Measurements from ENCODE around the gene NCAN.

NCAN gene

DNA sequence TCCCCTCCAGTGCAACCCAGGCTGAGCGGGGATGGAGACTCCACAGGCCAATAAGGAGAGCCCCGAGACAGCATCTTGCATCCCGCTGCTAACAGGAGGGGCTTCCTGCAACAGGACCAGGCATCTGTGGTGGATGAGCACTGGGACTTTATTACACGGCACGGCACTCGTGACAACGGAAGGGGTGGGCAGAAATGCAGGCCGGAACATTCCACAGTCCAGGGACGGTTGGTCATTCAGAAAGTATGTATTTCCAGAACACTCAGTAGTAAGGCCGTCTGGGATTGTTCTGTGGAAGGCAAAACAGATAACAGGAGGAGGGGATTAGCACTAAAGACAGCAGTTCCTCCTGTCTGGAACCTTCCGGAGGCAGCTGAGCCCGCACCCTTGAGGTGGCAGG is 64.6 kb downstream of the NCAN start:
- TF ChIP-seq, protein P1, sequence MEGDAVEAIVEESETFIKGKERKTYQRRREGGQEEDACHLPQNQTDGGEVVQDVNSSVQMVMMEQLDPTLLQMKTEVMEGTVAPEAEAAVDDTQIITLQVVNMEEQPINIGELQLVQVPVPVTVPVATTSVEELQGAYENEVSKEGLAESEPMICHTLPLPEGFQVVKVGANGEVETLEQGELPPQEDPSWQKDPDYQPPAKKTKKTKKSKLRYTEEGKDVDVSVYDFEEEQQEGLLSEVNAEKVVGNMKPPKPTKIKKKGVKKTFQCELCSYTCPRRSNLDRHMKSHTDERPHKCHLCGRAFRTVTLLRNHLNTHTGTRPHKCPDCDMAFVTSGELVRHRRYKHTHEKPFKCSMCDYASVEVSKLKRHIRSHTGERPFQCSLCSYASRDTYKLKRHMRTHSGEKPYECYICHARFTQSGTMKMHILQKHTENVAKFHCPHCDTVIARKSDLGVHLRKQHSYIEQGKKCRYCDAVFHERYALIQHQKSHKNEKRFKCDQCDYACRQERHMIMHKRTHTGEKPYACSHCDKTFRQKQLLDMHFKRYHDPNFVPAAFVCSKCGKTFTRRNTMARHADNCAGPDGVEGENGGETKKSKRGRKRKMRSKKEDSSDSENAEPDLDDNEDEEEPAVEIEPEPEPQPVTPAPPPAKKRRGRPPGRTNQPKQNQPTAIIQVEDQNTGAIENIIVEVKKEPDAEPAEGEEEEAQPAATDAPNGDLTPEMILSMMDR (conservative IDR thresholded peaks at IDR 0.05): no peak
- no peak overlapping the region for H3K27ac ChIP-seq

DNA sequence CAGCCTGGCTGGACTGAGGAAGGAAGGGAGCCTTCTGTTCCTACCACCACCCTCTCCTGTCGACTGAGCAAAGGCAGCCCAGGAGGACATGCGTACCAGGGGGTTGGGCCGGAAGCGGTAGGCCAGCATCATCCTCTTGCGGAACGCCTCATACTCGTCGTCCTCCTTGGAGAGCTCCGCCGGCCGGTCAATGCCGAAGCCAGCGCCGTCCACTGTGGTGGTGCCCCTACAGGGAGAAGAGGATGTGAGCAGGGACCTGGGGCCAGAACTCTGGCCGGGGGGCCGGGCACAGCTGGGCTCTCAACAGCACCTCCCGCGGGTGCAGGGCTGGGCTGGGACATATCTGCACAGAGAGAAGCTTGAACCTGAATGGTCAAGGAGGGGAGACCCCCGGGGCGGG is 65.1 kb downstream of the NCAN start:
- H3K27ac ChIP-seq: no peak overlapping the region

DNA sequence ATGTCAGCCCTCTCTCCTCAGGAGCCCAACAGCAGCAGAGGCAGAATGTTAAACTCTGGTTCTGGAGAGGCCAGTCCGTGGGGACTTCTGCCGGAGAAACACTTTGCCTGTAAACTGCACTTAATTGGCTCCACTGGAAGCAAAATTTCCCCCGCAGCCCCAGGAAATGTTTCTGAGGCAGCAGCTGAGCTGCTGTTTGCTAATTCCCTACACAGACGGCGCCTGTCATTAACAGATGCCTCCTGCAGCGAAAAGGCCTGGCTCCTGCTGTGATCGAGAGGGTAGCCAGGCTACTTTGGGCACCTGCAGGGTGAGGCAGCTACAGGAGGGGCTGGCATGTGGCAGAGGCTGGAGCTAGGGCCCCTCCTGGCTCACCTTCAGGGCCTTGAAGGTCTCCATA is 66.6 kb downstream of the NCAN start:
- H3K27ac ChIP-seq: no peak overlapping the region
- TF ChIP-seq, protein P1 (conservative IDR thresholded peaks at IDR 0.05): no peak

More for the DNA sequence above, 65.1 kb downstream of the NCAN start:
- TF ChIP-seq, protein P1 (conservative IDR thresholded peaks at IDR 0.05): no peak

DNA sequence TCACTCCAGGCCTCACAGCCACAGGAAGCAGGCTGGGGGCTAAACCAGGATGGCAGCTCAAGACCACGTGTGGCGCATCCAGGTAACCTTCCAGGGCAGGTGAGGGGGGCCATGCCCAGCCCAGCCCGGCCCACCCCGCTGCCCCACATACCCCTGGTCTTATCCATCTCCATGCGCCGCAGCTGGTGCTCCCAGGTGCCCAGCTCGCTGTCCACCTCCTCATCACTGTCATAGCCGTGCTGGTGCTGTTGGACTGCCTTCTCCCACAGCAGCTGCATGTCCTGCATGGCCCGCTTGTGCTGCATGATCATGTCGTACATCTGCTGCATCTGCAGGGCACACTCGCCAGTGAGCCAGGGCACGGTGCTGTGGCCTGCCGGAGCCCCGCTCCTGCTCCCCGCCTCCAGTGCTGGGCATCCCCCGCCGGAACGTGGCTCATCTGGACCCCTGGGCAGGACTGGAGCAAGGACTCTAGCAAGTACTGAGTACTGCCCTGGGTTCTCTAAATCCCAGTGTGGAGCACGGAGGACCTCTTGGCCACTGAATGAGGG is 67.4 kb downstream of the NCAN start:
- H3K27ac ChIP-seq: no peak overlapping the region
- TF ChIP-seq, protein P1 (conservative IDR thresholded peaks at IDR 0.05): no peak

DNA sequence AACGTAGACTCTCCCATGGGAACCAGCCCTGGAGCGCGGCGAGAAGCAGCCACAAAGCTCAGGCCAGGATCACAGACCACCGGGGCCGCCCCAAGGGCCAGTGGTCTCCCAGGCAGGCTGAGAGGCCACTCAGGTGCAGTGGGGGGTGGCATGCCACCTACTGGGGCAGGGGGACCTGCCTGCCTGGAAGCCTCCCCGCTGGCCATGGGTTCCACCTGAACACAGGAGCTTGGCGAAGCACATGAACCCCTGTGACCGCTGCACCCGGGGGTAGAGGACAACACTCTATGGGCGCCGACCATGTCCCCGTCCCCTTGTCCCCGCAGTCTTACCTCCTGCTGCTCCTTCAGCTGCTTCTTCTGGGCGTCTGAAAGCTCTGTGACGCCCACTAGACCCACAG is 68.1 kb downstream of the NCAN start:
- TF ChIP-seq, protein P1 (conservative IDR thresholded peaks at IDR 0.05): no peak
- no peak overlapping the region for H3K27ac ChIP-seq

DNA sequence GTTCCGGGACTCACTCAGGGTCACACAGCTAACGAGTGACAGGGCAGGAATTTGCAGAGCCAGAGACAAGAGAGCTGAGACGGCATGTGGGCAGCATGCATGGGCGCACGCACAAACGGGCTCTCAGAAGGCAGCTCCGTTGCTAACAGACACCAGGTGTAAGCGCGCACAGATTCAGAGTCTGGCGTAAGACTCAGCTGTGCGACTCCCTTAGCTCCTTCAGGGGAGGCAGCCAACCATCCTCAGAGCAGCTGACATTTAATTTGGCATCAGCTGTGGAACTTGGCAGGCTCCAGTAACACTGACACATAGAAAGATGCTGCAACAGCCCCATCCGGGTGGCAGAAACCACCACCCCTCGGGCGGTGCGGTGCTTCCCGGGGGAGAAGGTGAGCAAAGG is 68.8 kb downstream of the NCAN start:
- TF ChIP-seq, protein P1 (conservative IDR thresholded peaks at IDR 0.05): no peak

DNA sequence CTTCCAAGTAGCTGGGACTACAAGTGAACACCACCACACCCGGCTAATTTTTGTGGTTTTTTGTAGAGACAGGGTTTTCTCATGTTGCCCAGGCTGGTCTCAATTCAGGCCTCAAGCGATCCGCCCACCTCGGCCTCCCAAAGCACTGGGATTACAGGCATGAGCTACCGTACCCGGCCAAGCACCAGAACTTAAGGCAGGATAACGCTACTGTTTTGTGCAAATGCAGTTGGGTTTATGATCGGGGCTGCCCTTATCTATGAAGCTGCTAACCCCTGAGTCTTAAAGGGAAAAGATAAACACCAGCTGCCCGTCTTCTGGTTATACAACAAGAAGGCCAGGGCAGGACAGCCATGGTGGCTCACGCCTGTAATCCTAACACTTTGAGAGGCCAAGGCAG is 73.9 kb downstream of the NCAN start:
- TF ChIP-seq, protein P1 (conservative IDR thresholded peaks at IDR 0.05): no peak
- no peak overlapping the region for H3K27ac ChIP-seq

More for the DNA sequence above, 68.8 kb downstream of the NCAN start:
- H3K27ac ChIP-seq: no peak overlapping the region

Data from VCaP (cell line).